Karpas-422 (cell line): ENCODE results near the gene ZNF280B. TPM values are rescaled to one million over a fixed set of nuclear protein-coding genes. Genes with fewer than 3 reads are reported as not detected.

Source experiments
- DNase-seq: peaks from one replicate; pipeline ENCODE4 v3.0.0-alpha.2; 2015
- H2AFZ ChIP-seq: fragments of 200-600 bp; sonication (generic); 2 replicates; pipeline ENCODE4 v1.6.1; 2014; ENCODE audit warnings: antibody characterized with exemption, low read length, mixed read lengths
- H3K27ac ChIP-seq: fragments of 200-600 bp; sonication (generic); 2 replicates; pipeline ENCODE4 v1.5.1; 2014; ENCODE audit warnings: mild to moderate bottlenecking, low read length, moderate library complexity
- H3K27me3 ChIP-seq: fragments of 200-600 bp; sonication (generic); 2 replicates; pipeline ENCODE4 v1.6.1; 2014; ENCODE audit warnings: low read length, mixed read lengths
- H3K36me3 ChIP-seq: fragments of 200-600 bp; sonication (generic); 2 replicates; pipeline ENCODE4 v1.6.1; 2014; ENCODE audit warnings: low read length, mixed read lengths; ENCODE audit not compliant: insufficient read depth
- H3K4me1 ChIP-seq: fragments of 200-600 bp; sonication (generic); 2 replicates; pipeline ENCODE4 v1.6.1; 2014; ENCODE audit warnings: mild to moderate bottlenecking, low read length, mixed read lengths
- H3K4me2 ChIP-seq: fragments of 200-600 bp; sonication (generic); 2 replicates; pipeline ENCODE4 v1.6.1; 2014; ENCODE audit warnings: low read length, low read depth, mild to moderate bottlenecking; ENCODE audit not compliant: poor library complexity, severe bottlenecking
- H3K4me3 ChIP-seq: fragments of 200-600 bp; sonication (generic); 2 replicates; pipeline ENCODE4 v1.5.1; 2014; ENCODE audit warnings: mild to moderate bottlenecking, antibody characterized with exemption, low read length, mixed read lengths
- H3K79me2 ChIP-seq: fragments of 200-600 bp; sonication (generic); 2 replicates; pipeline ENCODE4 v1.6.1; 2014; ENCODE audit warnings: mild to moderate bottlenecking, low read length, mixed read lengths
- H3K9ac ChIP-seq: fragments of 200-600 bp; sonication (generic); 2 replicates; pipeline ENCODE4 v1.6.0; 2014; ENCODE audit warnings: low read length
- H3K9me2 ChIP-seq: fragments of 200-600 bp; sonication (generic), shearing (Covaris generic); replicated peaks from 2 replicates; pipeline ENCODE4 v1.6.0; 2014; ENCODE audit warnings: mild to moderate bottlenecking, low read length, moderate library complexity; ENCODE audit not compliant: insufficient read depth
- H3K9me3 ChIP-seq: fragments of 300-700, 200-600 bp; sonication (generic); 2 replicates; pipeline ENCODE4 v1.6.1; 2014; ENCODE audit warnings: low read length, mixed read lengths
- H4K20me1 ChIP-seq: fragments of 200-600 bp; sonication (generic); 2 replicates; pipeline ENCODE4 v1.6.1; 2014; ENCODE audit warnings: mild to moderate bottlenecking, antibody characterized with exemption, low read length, low read depth; ENCODE audit not compliant: insufficient read depth
- total RNA-seq: library from RNA; depleted of rRNA; stranded (reverse); fragments of >200 nt; shearing (Covaris generic); gene quantifications from 2 replicates; pipeline ENCODE4 v1.2.3, GENCODE V29; 2014; ENCODE audit warnings: low replicate concordance

The ZNF280B gene
- total RNA-seq, 1 experiment from 2014 or later, result 10.3 TPM

DNA sequence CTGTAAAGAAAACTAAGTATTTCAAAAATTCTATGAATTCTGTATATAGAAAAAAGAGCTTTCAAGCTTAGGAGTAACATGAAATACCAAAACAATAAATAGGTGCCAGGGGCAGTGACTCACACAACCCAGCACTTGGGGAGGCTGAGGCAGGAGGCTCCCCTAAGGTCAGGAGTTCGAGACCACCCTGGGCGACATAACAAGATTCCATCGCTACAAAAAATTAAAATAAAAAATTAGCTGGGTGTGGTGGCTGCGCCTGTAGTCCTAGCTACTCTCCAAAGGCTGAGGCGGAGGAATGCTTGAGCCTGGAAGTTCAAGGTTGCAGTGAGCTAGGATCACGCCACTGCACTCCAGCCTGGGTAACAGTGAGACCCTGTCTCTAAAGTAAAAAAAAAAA, 21.5 kb downstream of the ZNF280B start:
- H3K9me2 ChIP-seq, result no peaks in the 10 kb centered on the region
- H3K9me3 ChIP-seq, result no peaks in the 10 kb centered on the region
- DNase-seq, result no peak
- peaks cover 25% of the 10 kb centered on the region for H3K36me3 ChIP-seq
- H3K27me3 ChIP-seq, result no peaks in the 10 kb centered on the region
- no peaks in the 10 kb centered on the region for H4K20me1 ChIP-seq
- no peak overlapping the region for H3K4me3 ChIP-seq
- H3K4me2 ChIP-seq, result no peak overlapping the region
- no peak overlapping the region for H3K27ac ChIP-seq
- no peak overlapping the region for H3K9ac ChIP-seq
- H2AFZ ChIP-seq, result no peak overlapping the region
- H3K79me2 ChIP-seq, result no peaks in the 10 kb centered on the region
- no peaks in the 10 kb centered on the region for H3K4me1 ChIP-seq

- Histone ChIP-seq H3K36me3 (peaks cover 21% of the 10 kb centered on the region; the same call in 1 of the 2 replicates), H3K4me2 (no peak overlapping the region), H3K79me2 (no peaks in the 10 kb centered on the region), H2AFZ (no peak overlapping the region), H4K20me1 (no peaks in the 10 kb centered on the region), H3K9me2 (no peaks in the 10 kb centered on the region), H3K4me3 (no peak overlapping the region), H3K9me3 (no peaks in the 10 kb centered on the region), H3K27me3 (no peaks in the 10 kb centered on the region), H3K4me1 (no peaks in the 10 kb centered on the region), H3K27ac (no peak overlapping the region), H3K9ac (no peak overlapping the region)
- DNase-seq, result no peak
Observed at GRCh38 chr22:22486132-22486899, 22.2 kb downstream of the ZNF280B start.

GRCh38 chr22:22485524-22485923, 23.0 kb downstream of the ZNF280B start:
- no peak for DNase-seq
- H3K4me2 ChIP-seq, result no peak overlapping the region
- H3K4me3 ChIP-seq, result no peak overlapping the region
- no peaks in the 10 kb centered on the region for H3K4me1 ChIP-seq
- H3K36me3 ChIP-seq, result peaks cover 17% of the 10 kb centered on the region; the same call in 1 of the 2 replicates
- H4K20me1 ChIP-seq, result no peaks in the 10 kb centered on the region
- no peak overlapping the region for H2AFZ ChIP-seq
- no peaks in the 10 kb centered on the region for H3K9me2 ChIP-seq
- H3K27ac ChIP-seq, result no peak overlapping the region
- no peak overlapping the region for H3K9ac ChIP-seq
- H3K9me3 ChIP-seq, result no peaks in the 10 kb centered on the region
- no peaks in the 10 kb centered on the region for H3K79me2 ChIP-seq
- H3K27me3 ChIP-seq, result no peaks in the 10 kb centered on the region

DNA sequence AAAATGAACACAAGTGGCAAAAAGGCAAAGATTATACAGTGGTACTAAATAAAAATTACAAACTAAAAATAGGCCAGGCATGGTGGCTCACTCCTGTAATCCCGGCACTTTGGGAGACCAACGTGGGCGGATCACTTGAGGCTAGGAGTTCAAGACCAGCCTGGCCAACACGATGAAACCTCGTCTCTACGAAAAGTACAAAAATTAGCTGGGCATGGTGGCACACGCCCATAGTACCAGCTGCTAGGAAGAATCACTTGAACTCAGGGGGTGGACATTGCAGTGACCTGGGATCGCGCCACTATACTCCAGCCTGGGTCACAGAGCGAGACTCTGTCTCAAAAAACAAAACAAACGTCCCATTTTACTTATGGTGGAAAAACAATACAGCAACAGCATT, 24.5 kb downstream of the ZNF280B start:
- no peak for DNase-seq

DNA sequence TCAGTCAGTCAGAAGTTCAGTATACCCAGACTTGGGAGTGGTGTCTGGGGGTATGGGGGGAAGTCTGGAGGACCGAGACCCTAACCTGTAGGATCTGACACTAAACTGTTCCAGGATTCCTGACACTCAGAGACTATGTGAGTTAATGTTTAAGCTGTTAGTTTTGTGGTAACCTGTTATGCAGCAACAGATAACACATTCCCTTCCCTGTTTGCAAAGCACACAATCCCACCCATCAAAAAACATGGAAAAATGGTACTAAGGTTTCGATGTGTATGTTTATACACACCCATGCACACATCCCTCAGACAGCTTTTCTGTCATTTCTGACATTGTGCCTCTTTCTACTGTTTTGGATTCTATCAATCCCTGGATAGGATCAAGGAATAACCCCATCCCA, 27.6 kb downstream of the ZNF280B start:
- no peaks in the 10 kb centered on the region for H3K9me2 ChIP-seq
- no peaks in the 10 kb centered on the region for H3K4me1 ChIP-seq
- no peaks in the 10 kb centered on the region for H4K20me1 ChIP-seq
- no peak for DNase-seq
- no peak overlapping the region for H2AFZ ChIP-seq
- no peaks in the 10 kb centered on the region for H3K79me2 ChIP-seq
- no peaks in the 10 kb centered on the region for H3K27me3 ChIP-seq
- H3K36me3 ChIP-seq, result no peaks in the 10 kb centered on the region
- no peaks in the 10 kb centered on the region for H3K9me3 ChIP-seq
- H3K4me2 ChIP-seq, result no peak overlapping the region
- no peak overlapping the region for H3K27ac ChIP-seq
- H3K4me3 ChIP-seq, result no peak overlapping the region
- H3K9ac ChIP-seq, result no peak overlapping the region

More for the DNA sequence above, 24.5 kb downstream of the ZNF280B start:
- no peaks in the 10 kb centered on the region for H4K20me1 ChIP-seq
- no peak overlapping the region for H3K4me3 ChIP-seq
- H3K79me2 ChIP-seq, result no peaks in the 10 kb centered on the region
- no peaks in the 10 kb centered on the region for H3K27me3 ChIP-seq
- no peak overlapping the region for H3K4me2 ChIP-seq
- H2AFZ ChIP-seq, result no peak overlapping the region
- H3K36me3 ChIP-seq, result peaks cover 8% of the 10 kb centered on the region; the same call in 1 of the 2 replicates
- no peaks in the 10 kb centered on the region for H3K4me1 ChIP-seq
- H3K9me3 ChIP-seq, result no peaks in the 10 kb centered on the region
- no peak overlapping the region for H3K9ac ChIP-seq
- H3K9me2 ChIP-seq, result no peaks in the 10 kb centered on the region
- H3K27ac ChIP-seq, result no peak overlapping the region

DNA sequence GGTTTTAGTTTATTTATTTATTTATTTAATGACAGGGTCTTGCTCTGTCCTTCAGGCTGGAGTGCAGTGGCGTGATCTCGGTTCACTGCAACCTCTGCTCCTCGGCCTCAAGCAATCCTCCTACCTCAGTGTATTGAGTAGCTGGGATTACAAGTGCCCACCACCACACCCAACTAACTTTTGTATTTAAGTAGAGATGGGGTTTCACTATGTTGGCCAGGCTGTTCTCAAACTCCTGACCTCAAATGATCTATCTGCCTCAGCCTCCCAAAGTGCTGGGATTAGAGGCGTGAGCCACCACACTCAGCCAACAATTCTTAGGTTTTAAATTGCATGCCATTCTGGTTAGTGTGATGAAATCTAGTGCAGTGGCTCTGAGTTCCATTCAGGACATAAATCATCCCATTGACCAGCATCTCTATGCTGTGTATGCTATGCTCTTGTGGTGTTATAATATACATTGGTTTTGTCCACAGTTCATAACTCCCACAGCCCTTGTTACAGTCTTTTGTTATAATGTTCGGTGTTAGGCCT, 28.5 kb downstream of the ZNF280B start:
- Histone ChIP-seq H3K4me3 (no peak overlapping the region), H3K36me3 (no peaks in the 10 kb centered on the region), H3K9me3 (no peaks in the 10 kb centered on the region), H3K4me2 (no peak overlapping the region), H3K27ac (no peak overlapping the region), H4K20me1 (no peaks in the 10 kb centered on the region), H3K9me2 (no peaks in the 10 kb centered on the region), H2AFZ (no peak overlapping the region), H3K4me1 (no peaks in the 10 kb centered on the region), H3K27me3 (no peaks in the 10 kb centered on the region), H3K79me2 (no peaks in the 10 kb centered on the region), H3K9ac (no peak overlapping the region)
- no peak for DNase-seq

DNA sequence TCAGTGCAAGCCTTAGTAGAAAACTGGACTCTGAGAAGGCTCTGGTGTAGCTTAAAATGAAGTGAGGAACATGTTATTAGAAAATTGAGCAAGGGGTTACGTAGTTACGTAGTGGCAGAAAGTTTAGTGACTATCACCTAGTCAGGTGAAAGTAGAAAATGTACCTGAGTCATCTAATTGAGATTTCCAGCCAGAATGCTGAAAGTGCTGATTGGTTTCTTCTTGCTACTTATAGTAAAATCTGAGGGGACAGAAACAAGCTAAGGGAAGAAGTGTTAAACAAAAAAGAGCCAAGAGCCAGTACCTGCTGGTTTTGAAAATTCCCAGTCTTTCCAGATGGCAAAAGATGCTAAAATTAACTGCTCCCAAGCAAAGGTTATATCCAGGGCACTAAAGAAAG, 29.4 kb downstream of the ZNF280B start:
- Histone ChIP-seq H3K4me2 (no peak overlapping the region), H3K9me3 (no peaks in the 10 kb centered on the region), H3K4me3 (no peak overlapping the region), H3K4me1 (no peaks in the 10 kb centered on the region), H3K36me3 (no peaks in the 10 kb centered on the region), H3K9ac (no peak overlapping the region), H3K9me2 (no peaks in the 10 kb centered on the region), H3K79me2 (no peaks in the 10 kb centered on the region), H4K20me1 (no peaks in the 10 kb centered on the region), H3K27ac (no peak overlapping the region), H3K27me3 (no peaks in the 10 kb centered on the region), H2AFZ (no peak overlapping the region)
- no peak for DNase-seq

DNA sequence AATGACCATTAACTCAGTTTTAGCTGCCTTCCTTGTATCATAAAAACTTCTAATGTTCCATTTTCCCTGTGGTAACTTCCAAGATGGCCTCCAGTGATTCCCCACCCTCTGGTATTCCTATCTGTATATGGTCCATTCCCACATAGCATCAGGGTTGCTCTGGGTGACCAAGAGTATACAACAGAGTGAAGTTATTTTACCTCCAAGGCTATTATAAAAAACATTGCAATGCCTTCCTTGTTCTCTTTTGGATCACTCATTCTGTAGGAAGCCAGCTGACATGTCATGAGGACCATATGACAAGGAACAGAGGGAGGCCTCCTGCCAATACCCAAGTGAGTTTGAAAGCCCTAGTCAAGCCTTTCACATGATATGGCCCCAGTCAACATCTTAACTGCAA, 30.1 kb downstream of the ZNF280B start:
- Histone ChIP-seq H3K9me3 (no peaks in the 10 kb centered on the region), H3K27me3 (no peaks in the 10 kb centered on the region), H3K4me1 (no peaks in the 10 kb centered on the region), H3K79me2 (no peaks in the 10 kb centered on the region), H3K27ac (no peak overlapping the region), H2AFZ (no peak overlapping the region), H3K9me2 (no peaks in the 10 kb centered on the region), H4K20me1 (no peaks in the 10 kb centered on the region), H3K4me3 (no peak overlapping the region), H3K9ac (no peak overlapping the region), H3K36me3 (no peaks in the 10 kb centered on the region), H3K4me2 (no peak overlapping the region)
- DNase-seq, result no peak
